ENCODE data around the gene UBE2D1. TPM values are rescaled to one million over a fixed set of nuclear protein-coding genes. Genes with fewer than 3 reads are reported as not detected.

The UBE2D1 gene
- total and polyA plus RNA-seq, 2 of the 13 experiments (the other 11 are each of a cell fraction or from before 2014, with no cell fraction given), result 6.2 to 13.8 TPM

DNA sequence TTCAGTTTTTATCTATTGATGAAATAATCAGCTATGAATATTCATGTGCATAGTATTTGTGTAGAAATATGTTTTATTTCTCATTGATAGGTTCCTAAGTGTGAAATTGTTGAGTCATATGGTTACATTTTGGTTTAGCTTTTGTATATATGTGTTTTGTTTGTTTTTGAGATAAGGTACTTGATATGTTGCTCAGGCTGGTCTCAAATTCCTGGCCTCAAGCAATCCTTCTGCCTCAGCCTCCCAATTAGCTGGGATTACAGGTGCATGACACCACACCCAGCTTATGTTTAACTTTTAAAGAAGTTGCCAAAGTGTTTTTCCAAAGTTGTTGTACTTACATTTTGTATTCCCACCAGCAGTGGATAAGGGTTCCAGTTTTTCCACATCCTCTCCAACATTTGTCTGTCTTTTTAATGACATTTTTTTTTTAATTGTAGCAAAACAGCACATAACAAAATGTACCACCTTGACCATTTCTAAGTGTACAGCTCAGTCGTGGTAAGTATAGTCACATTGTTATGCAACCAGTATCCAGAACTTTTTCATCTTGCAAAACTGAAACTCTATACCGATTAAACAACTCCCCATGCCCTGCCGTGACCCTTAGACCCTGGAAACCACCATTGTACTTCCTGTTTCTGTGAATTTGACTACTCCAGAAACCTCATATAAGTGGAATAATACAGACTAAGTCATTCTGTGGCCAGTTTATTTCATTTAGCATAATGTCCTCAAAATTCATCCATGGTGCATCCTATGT, 12.6 kb upstream of the UBE2D1 start (continued):
- TF ChIP-seq RARA (CRISPR knock-in tag; IDR thresholded peaks at IDR 0.05), result peak; percentile 74
- TF ChIP-seq, protein P1, sequence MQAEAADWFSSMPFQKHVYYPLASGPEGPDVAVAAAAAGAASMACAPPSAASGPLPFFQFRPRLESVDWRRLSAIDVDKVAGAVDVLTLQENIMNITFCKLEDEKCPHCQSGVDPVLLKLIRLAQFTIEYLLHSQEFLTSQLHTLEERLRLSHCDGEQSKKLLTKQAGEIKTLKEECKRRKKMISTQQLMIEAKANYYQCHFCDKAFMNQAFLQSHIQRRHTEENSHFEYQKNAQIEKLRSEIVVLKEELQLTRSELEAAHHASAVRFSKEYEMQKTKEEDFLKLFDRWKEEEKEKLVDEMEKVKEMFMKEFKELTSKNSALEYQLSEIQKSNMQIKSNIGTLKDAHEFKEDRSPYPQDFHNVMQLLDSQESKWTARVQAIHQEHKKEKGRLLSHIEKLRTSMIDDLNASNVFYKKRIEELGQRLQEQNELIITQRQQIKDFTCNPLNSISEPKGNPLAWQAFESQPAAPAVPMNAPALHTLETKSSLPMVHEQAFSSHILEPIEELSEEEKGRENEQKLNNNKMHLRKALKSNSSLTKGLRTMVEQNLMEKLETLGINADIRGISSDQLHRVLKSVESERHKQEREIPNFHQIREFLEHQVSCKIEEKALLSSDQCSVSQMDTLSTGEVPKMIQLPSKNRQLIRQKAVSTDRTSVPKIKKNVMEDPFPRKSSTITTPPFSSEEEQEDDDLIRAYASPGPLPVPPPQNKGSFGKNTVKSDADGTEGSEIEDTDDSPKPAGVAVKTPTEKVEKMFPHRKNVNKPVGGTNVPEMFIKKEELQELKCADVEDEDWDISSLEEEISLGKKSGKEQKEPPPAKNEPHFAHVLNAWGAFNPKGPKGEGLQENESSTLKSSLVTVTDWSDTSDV (CRISPR knock-in tag; IDR thresholded peaks at IDR 0.05), result no peak
- no peak for TF ChIP-seq RAD51 (IDR thresholded peaks at IDR 0.05; ENCODE audit: borderline replicate concordance)
- TF ChIP-seq NFIB (CRISPR knock-in tag; IDR thresholded peaks at IDR 0.05; ENCODE audit: borderline replicate concordance), result no peak
- TF ChIP-seq ZNF572 (CRISPR knock-in tag; IDR thresholded peaks at IDR 0.05), result no peak
- TF ChIP-seq, protein P2, sequence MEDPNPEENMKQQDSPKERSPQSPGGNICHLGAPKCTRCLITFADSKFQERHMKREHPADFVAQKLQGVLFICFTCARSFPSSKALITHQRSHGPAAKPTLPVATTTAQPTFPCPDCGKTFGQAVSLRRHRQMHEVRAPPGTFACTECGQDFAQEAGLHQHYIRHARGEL (CRISPR knock-in tag; IDR thresholded peaks at IDR 0.05), result no peak
- peak; percentile 65; the same call in 1 of the 2 replicates for TF ChIP-seq POGZ (CRISPR knock-in tag; IDR thresholded peaks at IDR 0.05)
- no peak for TF ChIP-seq ZNF329 (CRISPR knock-in tag; IDR thresholded peaks at IDR 0.05; ENCODE audit: low read depth)
- TF ChIP-seq, protein P3, sequence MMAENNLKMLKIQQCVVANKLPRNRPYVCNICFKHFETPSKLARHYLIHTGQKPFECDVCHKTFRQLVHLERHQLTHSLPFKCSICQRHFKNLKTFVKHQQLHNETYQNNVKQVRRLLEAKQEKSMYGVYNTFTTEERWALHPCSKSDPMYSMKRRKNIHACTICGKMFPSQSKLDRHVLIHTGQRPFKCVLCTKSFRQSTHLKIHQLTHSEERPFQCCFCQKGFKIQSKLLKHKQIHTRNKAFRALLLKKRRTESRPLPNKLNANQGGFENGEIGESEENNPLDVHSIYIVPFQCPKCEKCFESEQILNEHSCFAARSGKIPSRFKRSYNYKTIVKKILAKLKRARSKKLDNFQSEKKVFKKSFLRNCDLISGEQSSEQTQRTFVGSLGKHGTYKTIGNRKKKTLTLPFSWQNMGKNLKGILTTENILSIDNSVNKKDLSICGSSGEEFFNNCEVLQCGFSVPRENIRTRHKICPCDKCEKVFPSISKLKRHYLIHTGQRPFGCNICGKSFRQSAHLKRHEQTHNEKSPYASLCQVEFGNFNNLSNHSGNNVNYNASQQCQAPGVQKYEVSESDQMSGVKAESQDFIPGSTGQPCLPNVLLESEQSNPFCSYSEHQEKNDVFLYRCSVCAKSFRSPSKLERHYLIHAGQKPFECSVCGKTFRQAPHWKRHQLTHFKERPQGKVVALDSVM (CRISPR knock-in tag; IDR thresholded peaks at IDR 0.05), result peak; percentile 84
- TF ChIP-seq, protein P4, sequence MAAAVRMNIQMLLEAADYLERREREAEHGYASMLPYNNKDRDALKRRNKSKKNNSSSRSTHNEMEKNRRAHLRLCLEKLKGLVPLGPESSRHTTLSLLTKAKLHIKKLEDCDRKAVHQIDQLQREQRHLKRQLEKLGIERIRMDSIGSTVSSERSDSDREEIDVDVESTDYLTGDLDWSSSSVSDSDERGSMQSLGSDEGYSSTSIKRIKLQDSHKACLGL (CRISPR knock-in tag; IDR thresholded peaks at IDR 0.05), result no peak
- TF ChIP-seq ERF (CRISPR knock-in tag; IDR thresholded peaks at IDR 0.05), result 0 out of 2 replicates have a peak, but pooled peaks have one; percentile 46
- peak; percentile 93 for TF ChIP-seq SIX4 (CRISPR knock-in tag; IDR thresholded peaks at IDR 0.05)
- TF ChIP-seq STAT5B (CRISPR knock-in tag; IDR thresholded peaks at IDR 0.05), result no peak
- no peak for TF ChIP-seq ZNF605 (CRISPR knock-in tag; IDR thresholded peaks at IDR 0.05)
- TF ChIP-seq, protein P5, sequence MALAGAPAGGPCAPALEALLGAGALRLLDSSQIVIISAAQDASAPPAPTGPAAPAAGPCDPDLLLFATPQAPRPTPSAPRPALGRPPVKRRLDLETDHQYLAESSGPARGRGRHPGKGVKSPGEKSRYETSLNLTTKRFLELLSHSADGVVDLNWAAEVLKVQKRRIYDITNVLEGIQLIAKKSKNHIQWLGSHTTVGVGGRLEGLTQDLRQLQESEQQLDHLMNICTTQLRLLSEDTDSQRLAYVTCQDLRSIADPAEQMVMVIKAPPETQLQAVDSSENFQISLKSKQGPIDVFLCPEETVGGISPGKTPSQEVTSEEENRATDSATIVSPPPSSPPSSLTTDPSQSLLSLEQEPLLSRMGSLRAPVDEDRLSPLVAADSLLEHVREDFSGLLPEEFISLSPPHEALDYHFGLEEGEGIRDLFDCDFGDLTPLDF (CRISPR knock-in tag; IDR thresholded peaks at IDR 0.05), result no peak
- TF ChIP-seq ZNF766 (CRISPR knock-in tag; IDR thresholded peaks at IDR 0.05; ENCODE audit: borderline replicate concordance), result no peak
- no peak for TF ChIP-seq RBAK (CRISPR knock-in tag; IDR thresholded peaks at IDR 0.05)
- TF ChIP-seq KAT7 (CRISPR knock-in tag; IDR thresholded peaks at IDR 0.05; ENCODE audit: borderline replicate concordance), result no peak
- no peak for TF ChIP-seq ZNF263 (CRISPR knock-in tag; IDR thresholded peaks at IDR 0.05)
- TF ChIP-seq SCMH1 (CRISPR knock-in tag; IDR thresholded peaks at IDR 0.05; ENCODE audit: borderline replicate concordance), result no peak
- TF ChIP-seq, protein P6, sequence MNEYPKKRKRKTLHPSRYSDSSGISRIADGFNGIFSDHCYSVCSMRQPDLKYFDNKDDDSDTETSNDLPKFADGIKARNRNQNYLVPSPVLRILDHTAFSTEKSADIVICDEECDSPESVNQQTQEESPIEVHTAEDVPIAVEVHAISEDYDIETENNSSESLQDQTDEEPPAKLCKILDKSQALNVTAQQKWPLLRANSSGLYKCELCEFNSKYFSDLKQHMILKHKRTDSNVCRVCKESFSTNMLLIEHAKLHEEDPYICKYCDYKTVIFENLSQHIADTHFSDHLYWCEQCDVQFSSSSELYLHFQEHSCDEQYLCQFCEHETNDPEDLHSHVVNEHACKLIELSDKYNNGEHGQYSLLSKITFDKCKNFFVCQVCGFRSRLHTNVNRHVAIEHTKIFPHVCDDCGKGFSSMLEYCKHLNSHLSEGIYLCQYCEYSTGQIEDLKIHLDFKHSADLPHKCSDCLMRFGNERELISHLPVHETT (CRISPR knock-in tag; conservative IDR thresholded peaks at IDR 0.05), result no peak
- no peak for TF ChIP-seq GTF3A (CRISPR knock-in tag; conservative IDR thresholded peaks at IDR 0.05)

All from HepG2 (cell line).